Daoy (cell line): ENCODE measurements around the gene RAD51D. TPM values are rescaled to one million over a fixed set of nuclear protein-coding genes. Genes with fewer than 3 reads are reported as not detected.
A peak's percentile ranks its signal among the peaks of the same experiment; 100 is the strongest.
"Not testable (repeated sequence)": the region's sequence is repeated elsewhere in the genome, so short reads cannot be mapped to it uniquely, and the experiment has no call there.

Experiments
- DNase-seq: peaks from one replicate; pipeline ENCODE4 v3.0.0-alpha.2; 2015; ENCODE audit warnings: low read depth
- total RNA-seq: library from RNA; depleted of rRNA; stranded (reverse); fragments of >200 nt; shearing (Covaris generic); gene quantifications from 2 replicates; pipeline ENCODE4 v1.2.3, GENCODE V29; 2014

RAD51D gene
- total RNA-seq, 1 experiment from 2014 or later: 8.2 TPM

DNA sequence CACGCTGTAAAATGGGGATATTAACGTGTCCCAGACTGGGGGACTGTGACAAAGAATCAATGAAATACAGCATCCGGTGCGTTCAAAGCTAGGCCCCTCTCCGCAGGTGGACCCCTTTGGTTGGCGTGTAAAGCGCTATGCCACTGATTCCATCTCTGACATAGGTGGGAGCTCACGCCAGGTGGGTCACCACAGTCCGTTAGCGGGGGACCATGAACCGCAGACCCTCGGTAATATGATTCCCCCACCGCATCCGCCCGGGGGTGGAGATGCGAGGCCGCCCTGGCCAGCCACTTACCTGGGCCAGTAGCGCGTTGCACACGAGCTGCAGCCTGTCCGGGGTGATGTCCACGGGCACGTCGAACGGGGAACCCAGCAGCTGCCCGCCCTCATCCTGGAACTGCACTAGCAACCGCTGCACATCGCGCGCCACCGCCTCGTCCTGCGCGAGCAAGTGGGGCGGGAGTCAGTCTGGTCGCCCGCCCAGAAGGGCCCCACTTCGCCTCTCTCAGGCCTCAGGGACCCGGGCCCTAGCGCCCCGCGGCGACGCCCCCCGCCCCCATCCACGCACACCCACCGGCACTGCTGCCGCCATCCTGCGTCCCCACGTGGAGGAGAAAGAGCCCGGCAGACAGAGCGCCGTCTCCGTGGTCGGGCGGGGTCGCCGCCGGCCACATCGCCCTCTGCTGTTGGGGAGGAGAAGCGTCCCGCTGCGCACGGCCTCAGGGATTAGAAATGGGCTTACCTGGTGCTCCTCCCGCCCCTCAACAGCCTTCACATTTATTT lies 22.2 kb upstream of the RAD51D start, which contains the start of gene NLE1:
Gene NLE1 (minus strand): TSS at position 623 of the 786 bp plus-strand sequence. CDS start 28 bp downstream, at position 595.
- peak; percentile 88 for DNase-seq

DNA sequence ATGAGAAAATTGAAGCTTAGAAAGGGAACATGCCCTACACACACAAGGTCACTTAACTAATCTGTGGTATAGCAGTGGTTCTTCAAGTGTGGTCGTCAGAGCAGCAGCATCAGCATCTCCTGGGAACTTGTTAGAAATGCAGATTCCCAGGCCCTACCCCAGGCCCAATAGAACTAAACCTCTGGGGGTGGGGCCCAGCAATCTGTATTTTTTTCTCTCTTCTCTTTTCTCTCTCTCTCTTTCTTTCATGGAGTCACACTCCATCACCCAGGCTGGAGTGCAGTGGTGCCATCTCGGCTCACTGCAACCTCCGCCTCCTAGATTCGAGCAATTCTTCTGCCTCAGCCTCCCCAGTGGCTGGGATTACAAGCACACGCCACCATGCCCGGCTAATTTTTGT lies 18.6 kb upstream of the RAD51D start:
- no peak for DNase-seq

DNA sequence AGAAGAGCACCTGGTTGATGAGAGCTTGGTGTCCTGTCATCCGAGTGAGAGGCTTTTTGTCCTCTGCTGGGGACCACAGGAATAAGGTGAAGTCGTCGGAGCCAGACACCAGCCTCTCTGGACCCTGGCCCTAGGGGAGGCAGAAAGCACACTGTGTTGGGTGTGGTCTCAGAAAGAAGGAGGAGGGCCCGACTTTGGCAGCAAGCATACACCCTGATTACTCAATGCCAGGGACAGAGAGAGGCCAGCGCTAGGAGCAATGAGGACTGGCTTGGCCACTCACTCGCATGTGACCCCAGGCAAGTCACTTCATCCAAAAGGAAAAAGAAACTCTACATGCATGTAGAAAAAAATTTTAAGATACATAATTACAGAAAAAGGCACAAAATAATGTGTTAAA lies 15.7 kb upstream of the RAD51D start:
- no peak for DNase-seq

DNA sequence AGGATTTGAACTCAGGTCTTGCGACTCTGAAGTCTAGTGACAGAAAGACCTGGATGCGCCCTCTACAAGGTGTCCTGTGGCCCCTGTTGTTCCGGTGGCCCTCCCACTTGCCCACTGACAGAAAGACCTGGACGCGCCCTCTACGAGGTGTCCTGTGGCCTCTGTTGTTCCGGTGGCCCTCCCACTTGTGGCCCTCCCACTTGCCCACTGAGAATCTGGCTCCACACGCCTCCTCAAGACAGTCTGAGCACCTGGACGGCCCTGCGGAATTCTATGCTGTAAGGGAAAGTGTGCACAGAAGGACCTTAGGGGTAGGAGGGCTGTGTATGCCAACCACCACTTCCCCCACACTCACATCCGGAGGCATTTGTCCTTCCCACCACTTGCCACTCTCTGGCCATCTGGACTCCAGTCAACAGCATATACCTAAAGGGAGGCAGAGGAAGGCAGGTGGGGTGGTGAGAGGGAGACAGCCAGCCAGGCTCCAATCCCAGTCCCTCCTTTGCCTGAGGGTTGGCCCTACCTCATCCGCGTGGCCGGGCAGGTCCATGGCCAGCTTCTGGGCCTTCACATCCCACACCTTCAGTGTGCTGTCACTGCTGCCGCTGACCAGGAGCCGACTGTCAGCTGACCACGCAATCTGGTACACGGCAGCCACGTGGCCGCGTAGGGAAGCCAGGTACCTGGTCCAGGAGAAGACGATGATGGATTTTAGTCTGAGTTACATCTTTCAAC lies 13.3 kb upstream of the RAD51D start:
- no peak for DNase-seq

DNA sequence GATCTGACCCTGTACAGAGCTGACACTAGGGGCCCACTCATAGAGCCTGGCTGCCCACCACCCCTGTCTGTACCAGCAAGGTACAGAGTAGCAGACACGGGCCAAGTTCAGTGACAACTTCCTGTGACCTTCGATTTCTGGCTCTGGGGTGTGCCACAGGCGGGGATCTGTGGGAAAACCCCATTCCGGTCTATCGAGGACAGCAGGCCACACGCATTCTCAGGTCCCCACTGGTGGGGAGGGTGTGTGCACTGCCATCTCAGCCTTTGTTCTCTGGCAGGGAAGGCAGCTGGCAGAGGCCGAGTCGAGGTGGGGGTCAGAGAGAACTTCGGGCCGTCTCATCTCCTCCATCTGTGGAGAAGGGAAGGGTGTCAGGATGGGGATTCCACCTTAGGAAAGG lies 12.4 kb upstream of the RAD51D start:
- no peak for DNase-seq

DNA sequence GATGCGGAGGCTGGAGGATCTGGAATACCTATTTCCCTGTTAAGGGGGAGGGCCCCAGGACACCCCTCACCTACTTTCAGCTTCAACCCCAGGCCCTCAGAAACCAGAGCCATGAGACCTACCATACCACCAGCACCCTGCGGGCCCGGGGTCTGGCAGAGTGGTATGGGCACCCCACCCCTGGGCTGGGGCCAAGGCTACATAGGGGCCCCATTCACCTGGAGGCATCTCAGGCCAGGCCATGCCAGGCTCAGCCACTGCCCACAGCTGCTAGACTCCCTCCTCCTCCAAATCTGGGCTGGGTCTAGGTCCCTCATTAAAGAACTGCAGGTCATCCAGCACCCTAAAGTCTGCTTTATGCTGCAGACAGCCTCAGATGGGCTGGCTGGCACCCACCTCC lies 10.7 kb upstream of the RAD51D start:
- DNase-seq: no peak

DNA sequence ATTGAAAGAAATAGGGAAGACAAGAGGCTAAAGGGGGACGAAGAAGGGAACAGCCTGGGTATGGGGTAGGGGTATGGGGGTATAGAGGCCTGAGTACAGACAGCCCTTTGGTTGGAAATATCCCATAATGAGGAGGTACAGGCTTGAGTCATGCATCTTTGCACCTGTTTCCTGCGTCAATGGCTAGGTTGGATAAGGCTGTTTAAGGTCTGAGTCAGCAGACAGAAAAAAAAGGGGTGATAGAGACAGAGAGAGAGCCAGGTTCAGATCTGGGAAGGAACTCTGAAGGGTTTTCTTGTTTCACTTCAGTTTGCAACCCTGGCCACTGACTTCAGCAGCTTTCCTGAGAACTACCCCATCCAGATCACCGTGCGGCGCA lies 10.3 kb upstream of the RAD51D start:
- no peak for DNase-seq

DNA sequence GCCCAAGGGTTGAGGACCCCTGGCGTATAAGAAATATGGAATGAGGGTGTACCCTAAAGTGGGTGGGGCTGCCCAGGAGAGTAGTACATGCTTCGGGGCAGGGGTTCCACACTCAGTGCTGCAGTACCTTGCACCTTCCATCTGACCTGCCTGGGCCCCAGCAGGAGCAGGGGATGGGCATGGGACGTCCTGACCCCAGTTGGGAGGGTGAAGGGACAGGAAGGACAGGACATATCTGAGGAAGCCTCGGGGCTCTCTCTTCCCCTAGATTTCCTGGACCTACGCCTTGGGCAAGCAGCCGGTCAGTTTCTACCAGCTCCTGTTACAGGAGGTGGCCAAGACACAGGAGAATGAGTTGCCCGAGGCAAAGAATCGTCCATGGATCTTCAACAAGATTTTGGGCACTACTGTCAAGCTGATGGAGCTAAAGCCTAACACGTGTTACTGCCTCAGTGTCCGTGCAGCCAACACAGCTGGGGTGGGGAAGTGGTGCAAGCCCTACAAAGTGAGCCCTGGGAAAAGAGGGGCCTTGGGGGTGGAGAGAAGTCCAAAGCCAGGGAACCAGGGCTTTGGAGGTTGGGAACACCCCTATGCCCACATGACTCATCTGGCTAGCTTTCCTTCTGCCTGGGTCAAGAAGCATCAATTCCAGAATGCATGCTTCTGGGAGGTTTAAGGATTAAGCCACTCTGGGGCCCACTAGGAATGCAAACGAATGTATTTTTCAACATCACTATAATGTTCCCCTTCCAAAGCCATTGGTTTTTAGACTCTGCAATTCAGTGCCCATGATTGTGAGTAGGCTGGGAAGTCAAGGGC lies 9.7 kb upstream of the RAD51D start:
- no peak for DNase-seq

DNA sequence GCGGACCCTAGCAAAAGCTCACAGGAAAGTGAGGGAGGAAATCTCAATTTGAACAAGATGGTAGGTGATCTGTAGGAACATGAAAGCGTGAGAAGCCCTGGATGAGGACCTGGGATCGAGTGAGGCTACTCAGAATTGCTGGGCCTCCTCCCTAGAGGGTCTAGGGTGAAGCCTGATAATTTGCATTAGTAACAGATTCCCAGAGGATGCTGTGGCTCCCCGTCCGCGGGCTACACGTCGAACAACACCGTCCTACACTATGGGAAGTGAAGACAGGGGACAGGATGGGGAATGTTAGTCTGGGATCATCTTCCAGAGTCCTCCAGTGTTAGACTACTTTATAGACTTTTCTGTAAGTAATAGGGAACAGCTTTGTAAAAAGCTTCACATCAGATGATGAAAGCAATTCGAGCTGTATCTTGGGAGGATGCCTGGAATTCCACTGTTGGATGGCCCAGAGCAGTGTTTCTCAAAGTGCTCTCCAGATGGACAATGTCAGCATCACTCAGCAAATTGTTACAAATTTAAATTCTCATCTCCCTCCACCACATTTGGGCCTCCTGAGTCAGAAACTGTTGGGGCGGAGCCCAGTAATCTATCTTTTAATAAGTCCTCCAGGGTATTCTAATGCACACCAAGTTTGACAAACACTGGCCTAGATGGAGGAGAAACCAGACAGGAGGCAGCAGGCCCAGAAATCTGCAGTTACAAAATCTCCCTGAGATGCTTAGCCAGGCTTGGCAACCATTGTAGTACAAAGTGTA lies 8.3 kb upstream of the RAD51D start:
- no peak for DNase-seq

DNA sequence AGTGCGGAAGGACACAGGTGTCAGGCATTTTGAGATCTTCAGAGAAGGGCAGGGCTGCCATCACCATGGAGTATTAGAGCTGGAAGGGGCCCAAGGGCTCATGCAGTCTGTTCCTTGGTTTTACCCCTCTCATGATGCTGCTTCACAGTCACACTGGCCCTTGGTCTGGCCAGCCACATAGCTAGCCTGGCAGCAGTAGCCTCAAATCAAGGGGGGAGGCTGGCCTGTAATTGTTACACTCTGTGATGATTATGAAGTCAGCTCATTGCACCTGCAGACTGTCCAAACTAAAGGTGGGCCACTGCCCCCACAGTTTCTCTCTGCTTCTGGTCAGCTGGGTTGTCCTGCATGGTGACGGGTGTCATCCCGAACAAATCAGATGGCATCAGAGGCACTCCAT lies 1.7 kb upstream of the RAD51D start, which contains the start of gene FNDC8:
Gene FNDC8 (plus strand): TSS at position 301 of the 400 bp plus-strand sequence. CDS start 79 bp downstream, at position 380.
- DNase-seq: no peak

DNA sequence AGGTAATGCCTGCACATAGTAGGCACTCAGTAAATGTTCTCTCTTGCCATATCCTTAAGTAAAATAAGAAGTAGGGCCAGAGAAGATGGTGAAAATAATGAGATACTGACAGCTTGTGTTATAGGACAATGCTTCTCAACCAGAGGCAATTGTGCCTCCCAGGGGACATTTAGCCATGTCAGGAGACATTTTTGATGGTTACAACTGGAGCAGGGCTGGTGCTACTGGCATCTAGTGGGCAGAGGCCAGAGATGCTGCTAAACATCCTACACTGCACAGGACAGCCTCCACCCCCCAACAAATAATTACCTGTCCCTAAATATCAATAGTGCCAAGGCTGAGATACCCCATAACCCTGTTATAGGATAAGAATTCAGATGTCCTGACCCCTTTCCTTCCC lies 1.7 kb downstream of the RAD51D start:
- DNase-seq: peak; percentile 35

DNA sequence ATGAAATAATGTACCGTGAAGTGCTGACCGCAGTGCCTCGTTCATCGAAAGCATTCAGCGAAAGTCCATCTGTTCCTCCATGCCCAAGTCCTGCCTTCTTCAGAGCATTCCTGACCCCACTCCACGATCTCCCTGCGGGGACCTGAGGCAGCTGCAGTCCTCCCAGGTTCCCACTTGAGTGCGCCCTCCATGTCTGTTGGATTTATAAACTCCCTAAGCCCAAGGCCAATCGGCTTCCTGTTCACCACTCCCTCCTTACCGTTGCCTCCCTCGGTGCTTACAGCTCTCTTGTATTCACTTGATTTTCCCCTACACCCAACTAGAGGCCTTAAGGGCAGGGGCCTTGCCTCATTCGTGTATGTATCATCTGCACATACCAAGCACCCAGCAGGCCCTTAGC lies 2.8 kb downstream of the RAD51D start:
- DNase-seq: no peak

DNA sequence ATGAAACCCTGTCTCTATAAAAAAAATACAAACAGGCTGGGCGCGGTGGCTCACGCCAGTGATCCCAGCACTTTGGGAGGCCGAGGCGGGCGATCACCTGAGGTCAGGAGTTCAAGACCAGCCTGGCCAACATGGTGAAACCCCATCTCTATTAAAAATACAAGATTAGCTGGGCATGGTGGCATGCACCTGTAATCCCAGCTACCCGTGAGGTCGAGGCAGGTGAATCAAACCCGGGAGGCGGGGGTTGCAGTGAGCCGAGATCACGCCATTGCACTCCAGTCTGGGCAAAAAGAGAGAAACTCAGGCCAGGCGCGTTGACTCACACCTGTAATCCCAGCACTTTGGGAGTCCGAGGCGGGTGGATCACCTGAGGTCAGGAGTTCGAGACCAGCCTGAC lies 8.9 kb downstream of the RAD51D start:
- not testable (repeated sequence) for DNase-seq

DNA sequence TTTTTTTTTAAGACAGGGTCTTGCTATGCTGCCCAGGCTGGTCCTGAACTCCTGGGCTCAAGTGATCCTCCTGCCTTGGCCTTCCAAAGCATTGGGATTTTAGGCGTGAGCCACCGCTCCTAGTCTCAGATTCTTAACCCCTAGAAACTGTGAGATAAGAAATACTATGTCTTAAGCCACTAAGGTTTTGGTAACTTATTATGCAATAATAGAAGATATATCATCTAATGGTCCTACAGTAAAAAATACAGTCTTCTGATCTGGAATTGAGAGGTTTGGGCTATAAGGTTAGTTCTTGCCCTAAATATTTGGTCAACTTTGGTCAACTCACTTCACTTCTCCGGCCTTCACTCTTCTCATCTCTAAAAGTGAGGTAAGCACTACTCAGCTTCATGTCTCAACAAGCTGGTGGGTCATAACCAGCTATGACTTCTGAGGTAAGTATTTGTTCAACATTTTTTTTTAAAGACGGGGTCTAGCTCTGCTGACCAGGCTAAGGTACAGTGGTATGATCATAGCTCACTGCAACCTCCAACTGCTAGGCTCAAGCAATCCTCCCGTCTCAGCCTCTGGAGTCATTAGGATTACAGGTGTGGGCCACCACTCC lies 14.7 kb downstream of the RAD51D start:
- DNase-seq: no peak

DNA sequence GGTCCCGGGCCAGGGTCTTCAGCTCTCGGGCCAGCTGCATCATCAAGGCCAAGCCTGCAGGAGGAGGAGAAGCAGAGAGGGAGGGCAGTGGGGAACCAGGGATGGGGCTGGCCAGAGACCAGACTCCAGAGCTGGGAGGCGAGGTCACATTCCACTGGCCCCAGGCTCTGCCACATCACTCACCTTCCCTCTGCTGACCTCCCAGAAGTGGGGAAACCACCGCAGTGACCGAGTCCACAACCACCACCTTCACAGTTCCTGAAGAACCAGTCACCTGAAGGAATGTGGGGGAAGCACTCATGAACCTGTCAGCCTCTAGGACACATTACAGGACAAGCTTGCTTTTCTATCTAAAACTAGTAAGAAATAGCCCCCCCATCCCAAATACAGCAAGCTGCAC lies 16.4 kb downstream of the RAD51D start:
- no peak for DNase-seq

DNA sequence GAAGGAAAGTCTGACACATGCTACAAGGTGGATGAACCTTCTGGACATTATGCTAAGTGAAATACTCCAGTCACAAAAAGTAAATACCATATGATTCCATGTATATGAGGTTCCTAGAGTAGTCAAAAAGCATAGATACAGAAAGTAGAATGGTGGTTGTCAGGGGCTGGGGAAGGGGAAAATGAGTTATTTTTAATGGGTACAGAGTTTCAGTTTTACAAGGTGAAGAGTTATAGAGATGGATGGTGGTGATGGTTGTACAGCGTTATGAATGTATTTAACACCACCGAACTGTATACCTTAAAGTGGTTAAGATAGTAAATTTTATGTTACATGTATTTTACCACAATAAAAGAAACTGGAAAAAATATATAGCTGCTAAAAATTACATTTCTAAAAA lies 17.9 kb downstream of the RAD51D start:
- no peak for DNase-seq

DNA sequence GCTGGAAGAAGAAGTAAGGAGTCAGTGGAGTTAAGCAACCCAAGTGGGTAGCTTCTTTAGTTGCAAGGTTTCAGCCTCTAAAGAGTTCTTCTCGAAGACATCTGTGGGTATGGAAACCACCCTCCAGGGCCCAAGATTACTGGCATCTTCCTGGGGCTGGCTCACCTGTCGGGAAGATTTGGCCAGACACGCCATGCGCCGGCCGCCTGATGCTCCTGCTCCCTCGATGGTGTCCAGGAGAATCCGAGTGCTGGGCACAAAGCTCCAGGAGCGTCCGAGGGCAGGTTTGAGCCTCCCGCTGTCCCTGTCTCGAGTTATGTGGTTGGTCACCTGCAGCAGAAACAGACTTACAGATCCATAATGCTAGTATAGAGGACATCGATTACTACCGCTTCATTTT lies 18.6 kb downstream of the RAD51D start:
- DNase-seq: no peak

DNA sequence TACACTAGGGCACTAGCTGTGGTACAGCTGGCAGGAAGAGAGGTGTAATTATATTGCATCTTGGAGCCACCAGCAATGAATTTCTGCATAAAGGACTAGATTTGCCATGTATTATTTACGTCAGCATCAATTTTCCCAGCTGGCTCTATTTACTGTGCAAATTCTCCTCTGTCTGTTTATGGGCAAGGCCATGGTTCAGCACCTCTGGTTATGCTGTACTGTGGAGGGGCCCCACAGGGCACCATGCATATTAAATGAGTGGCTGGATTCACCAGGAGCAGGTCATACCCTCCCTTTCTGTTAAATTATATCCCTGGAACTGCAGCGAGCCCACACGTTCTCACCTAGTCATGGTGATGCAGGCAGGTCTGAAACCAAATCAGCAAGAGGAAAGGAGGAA lies 19.8 kb downstream of the RAD51D start:
- DNase-seq: no peak

DNA sequence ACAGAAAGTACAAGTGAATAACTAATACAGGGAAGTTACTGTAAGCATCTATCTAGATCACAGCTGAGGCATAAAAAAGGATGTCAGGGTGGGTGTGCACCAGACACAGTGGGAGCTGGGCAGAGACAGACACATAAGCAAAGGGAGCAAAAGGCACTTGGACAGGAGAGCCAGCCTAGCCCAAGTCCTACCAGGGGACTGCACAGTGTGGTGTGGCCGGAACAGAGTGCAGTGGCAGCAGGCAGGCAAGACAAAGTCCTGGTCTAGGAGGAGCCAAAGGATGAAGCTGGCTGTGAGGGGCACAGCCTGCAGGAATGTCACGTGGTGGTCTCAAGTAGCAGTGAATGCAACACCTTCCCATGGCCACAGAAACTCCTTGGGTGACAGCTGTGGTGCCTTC lies 21.9 kb downstream of the RAD51D start:
- no peak for DNase-seq

DNA sequence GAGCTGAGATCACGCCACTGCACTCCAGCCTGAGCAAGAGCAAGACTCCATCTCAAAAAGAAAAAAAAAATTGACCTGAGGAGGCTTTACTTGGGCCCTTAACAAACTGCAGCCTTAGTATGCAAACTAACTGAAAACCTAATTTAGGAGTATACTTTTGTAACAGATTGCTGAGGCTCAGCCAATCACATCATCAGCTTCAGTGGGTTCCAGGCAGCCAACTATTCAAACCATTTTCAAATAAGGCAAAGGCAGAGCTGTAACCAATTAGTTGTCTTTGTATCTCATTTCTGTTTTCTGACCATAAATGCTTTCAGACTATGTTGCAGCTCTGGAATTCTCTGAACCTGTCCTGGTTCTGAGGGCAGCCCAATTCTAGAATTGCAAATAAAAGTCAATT lies 23.9 kb downstream of the RAD51D start:
- DNase-seq: no peak

DNA sequence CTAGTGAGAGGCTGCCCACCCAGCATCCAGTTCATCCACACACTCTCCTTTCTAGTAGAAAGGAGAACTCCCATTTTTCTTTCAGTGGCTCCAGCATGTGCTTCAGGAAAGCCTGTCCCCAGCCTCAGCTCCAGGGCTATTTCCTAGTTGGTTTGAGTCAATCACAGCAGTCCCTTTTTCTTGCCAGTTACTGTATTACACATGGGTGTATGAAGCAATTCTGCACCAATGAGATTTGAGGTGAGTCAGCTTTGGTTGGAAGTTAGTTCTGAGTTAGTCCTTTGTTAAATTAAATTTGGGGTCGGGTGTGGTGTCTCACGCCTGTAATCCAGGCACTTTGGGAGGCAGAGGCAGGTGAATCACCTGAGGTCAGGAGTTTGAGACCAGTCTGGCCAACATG lies 24.8 kb downstream of the RAD51D start:
- peak; percentile 80 for DNase-seq
